Fibroblast of lung (primary cell): ENCODE measurements around the gene SLC15A2.

Experiments
- CTCF ChIP-seq, 2 donors: IDR thresholded peaks in 1 of 2; conservative IDR thresholded peaks in 1 of 2; 1 replicate in 1 of 2; 2 replicates in 1 of 2; pipeline ENCODE4 v1.5.1; 2011 to 2012; ENCODE audit warnings: low read length in 2 of 2, control low read depth in 1 of 2, inconsistent platforms in 1 of 2, low read depth in 1 of 2, mild to moderate bottlenecking in 1 of 2
- EZH2 ChIP-seq: IDR thresholded peaks from 2 replicates; pipeline ENCODE4 v1.5.1; 2012; ENCODE audit warnings: low read length, control low read depth, mild to moderate bottlenecking; ENCODE audit errors: missing control alignments

DNA sequence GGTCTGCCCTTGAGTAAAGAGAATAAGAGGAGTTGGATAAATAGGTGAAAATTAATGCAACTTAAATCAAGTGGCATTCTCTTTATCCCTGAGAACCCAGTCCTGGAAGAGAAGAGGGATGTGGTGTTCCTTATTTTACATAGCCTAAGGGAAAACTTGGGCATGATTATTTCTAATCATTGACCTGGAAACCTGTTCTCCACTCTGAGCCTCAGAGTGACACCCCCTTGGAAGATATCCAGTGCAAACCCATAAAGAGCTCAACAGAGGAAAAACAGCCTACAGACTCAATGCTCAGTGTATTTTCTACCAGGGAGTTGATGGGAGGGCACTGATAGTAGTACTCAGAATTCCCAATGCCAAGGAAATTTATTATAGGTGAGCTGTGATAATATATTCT lies 22.0 kb downstream of the SLC15A2 start:
- TF ChIP-seq CTCF (conservative IDR thresholded peaks at IDR 0.05 in 1 of 2, IDR thresholded peaks at IDR 0.05 in 1 of 2; ENCODE audit: low read depth in 1 of 2, low read length in 2 of 2) (no peak), EZH2 (no peak)
